Activated B cell treated with CpG ODN at 0.5 μM for 24 hours (primary cell): ENCODE data around the gene PHTF1. TPM values are rescaled to one million over a fixed set of nuclear protein-coding genes. Genes with fewer than 3 reads are reported as not detected.

Source experiments
- ATAC-seq: fragments of 200-7000 bp; cut with Tn5 transposase; one replicate; pipeline ENCODE4 v1.10.0; 2021; ENCODE audit warnings: low read depth, mild to moderate bottlenecking, moderate library complexity
- CTCF ChIA-PET: fragments of 350-600 bp; sonication (Branson Sonifier 250); formaldehyde crosslinking; loops from one replicate; lab custom pipeline; 2021; ENCODE audit warnings: antibody characterized with exemption; lab: Charles Lee
- POLR2A ChIA-PET: fragments of 350-600 bp; sonication (Branson Sonifier 250); formaldehyde crosslinking; loops from one replicate; lab custom pipeline; 2021; ENCODE audit warnings: antibody characterized with exemption; lab: Charles Lee
- DNase-seq: peaks from one replicate; pipeline ENCODE4 v3.0.0; 2022
- H3K27ac Mint-ChIP-seq: one replicate; pipeline ENCODE4 v1.8.0; 2020; ENCODE audit warnings: mixed read lengths
- H3K27me3 Mint-ChIP-seq: one replicate; pipeline ENCODE4 v1.8.0; 2021; ENCODE audit warnings: mixed read lengths
- H3K36me3 Mint-ChIP-seq: one replicate; pipeline ENCODE4 v1.8.0; 2021; ENCODE audit warnings: low read depth, mixed read lengths
- H3K4me1 Mint-ChIP-seq: one replicate; pipeline ENCODE4 v1.8.0; 2021; ENCODE audit warnings: mixed read lengths
- H3K4me3 Mint-ChIP-seq: one replicate; pipeline ENCODE4 v1.8.0; 2020; ENCODE audit warnings: mild to moderate bottlenecking, mixed read lengths
- H3K9me3 Mint-ChIP-seq: one replicate; pipeline ENCODE4 v1.8.0; 2020; ENCODE audit warnings: mixed read lengths
- intact Hi-C: fragments of 100-400 bp; cut with micrococcal nuclease; formaldehyde crosslinking; loops from one replicate; pipeline ENCODE4 v1.15.1; 2024
- total RNA-seq: library from RNA; stranded (reverse); gene quantifications from 2 replicates; pipeline ENCODE4 v1.2.3, GENCODE V29; 2022
- TF ChIP-seq, protein P1 (sequence below): fragments of 200-600 bp; IDR thresholded peaks from one replicate; pipeline ENCODE4 v1.8.0; 2022; ENCODE audit warnings: antibody characterized with exemption, mild to moderate bottlenecking

PHTF1 gene
- total RNA-seq, 1 donor from 2014 or later = 25.0 TPM

DNA sequence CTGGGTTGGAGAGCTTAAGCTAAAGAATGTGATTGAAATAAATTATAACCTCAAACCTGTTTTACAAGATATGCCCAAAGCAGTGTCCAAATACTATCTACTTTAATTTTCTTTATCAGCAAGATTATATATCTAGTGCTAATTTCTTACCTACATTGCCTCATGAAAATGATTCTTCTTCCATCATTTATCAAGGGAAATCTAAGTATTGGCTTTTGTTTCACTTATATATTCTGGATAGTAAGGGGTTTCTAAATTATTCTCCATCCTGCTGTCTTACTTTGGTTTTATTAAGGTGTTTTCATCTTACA is 81.2 kb downstream of the PHTF1 start:
- ATAC-seq (no peak), DNase-seq (no peak)
- H3K4me1 Mint-ChIP-seq = no peaks in the 10 kb centered on the region
- no peak overlapping the region for H3K27ac Mint-ChIP-seq
- POLR2A ChIA-PET = no interaction called here
- no peaks in the 10 kb centered on the region for H3K36me3 Mint-ChIP-seq
- no peak overlapping the region for H3K4me3 Mint-ChIP-seq
- no peaks in the 10 kb centered on the region for H3K9me3 Mint-ChIP-seq
- CTCF ChIA-PET = interaction anchor here (0.9 to 1.8 kb wide), 5 partner anchors 536 to 962 kb away, joined by 4 to 10 read pairs (median 6); partner anchors contain the start of genes LRIG2 and PPM1J
- intact Hi-C loops = loop anchor here (1.0 to 2.0 kb wide), 2 partner anchors 538 to 605 kb away; partner anchors contain the start of gene LRIG2
- H3K27me3 Mint-ChIP-seq = no peaks in the 10 kb centered on the region
- TF ChIP-seq, protein P1, sequence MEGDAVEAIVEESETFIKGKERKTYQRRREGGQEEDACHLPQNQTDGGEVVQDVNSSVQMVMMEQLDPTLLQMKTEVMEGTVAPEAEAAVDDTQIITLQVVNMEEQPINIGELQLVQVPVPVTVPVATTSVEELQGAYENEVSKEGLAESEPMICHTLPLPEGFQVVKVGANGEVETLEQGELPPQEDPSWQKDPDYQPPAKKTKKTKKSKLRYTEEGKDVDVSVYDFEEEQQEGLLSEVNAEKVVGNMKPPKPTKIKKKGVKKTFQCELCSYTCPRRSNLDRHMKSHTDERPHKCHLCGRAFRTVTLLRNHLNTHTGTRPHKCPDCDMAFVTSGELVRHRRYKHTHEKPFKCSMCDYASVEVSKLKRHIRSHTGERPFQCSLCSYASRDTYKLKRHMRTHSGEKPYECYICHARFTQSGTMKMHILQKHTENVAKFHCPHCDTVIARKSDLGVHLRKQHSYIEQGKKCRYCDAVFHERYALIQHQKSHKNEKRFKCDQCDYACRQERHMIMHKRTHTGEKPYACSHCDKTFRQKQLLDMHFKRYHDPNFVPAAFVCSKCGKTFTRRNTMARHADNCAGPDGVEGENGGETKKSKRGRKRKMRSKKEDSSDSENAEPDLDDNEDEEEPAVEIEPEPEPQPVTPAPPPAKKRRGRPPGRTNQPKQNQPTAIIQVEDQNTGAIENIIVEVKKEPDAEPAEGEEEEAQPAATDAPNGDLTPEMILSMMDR = no peak

DNA sequence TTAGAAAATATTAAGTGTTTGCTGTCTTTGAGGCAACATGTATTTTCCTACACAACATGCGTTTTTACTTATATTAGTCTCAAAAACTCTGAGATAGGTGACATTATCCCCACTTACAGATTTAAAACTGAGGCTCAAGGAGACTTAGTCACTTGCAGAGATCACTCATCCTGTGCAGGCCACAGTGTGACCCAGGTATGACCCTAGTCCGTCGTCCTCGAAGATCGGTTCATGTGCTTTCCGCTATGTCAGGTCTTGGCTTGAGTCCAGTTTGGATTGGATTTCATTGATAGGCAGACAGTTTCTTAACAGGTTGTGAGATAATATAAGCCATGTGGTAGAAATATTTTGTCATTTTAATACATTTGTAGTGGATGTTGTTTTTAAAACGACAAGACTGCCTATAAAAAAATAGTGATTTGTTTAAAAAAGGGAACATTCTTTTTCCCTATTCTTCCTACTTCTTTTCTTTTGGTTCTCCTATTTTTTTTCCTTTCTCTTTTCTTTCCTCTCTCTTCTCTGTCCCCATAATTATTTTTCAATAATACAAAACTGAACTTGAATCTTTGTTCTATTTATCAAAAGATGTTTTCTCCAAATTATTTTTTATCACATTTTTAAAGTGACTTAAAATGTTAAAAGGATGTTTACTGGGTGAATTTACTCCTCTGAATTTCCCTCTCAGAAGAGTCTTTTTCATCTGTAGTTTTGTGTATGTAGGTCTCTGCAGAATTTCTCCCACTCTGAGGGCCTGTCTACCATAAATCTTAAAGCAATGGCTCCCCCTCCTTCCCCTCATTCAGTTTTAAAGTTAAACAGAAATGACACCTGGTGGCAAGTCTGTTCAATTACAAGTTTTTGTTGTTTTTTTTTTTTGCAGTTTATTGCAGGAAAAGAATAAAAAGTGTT is 81.8 kb downstream of the PHTF1 start:
- no peaks in the 10 kb centered on the region for H3K27me3 Mint-ChIP-seq
- intact Hi-C loops = loop anchor here (1.0 to 2.0 kb wide), 2 partner anchors 537 to 605 kb away; partner anchors contain the start of gene LRIG2
- ChIA-PET POLR2A (no interaction called here), CTCF (interaction anchor here (1.2 to 1.8 kb wide), 4 partner anchors 537 to 961 kb away, joined by 5 to 10 read pairs (median 6); partner anchors contain the start of genes LRIG2 and PPM1J)
- H3K9me3 Mint-ChIP-seq = no peaks in the 10 kb centered on the region
- TF ChIP-seq, protein P1 = no peak
- H3K4me3 Mint-ChIP-seq = no peak overlapping the region
- no peaks in the 10 kb centered on the region for H3K4me1 Mint-ChIP-seq
- H3K36me3 Mint-ChIP-seq = no peaks in the 10 kb centered on the region
- ATAC-seq (peak; percentile 34), DNase-seq (no peak)
- H3K27ac Mint-ChIP-seq = no peak overlapping the region

DNA sequence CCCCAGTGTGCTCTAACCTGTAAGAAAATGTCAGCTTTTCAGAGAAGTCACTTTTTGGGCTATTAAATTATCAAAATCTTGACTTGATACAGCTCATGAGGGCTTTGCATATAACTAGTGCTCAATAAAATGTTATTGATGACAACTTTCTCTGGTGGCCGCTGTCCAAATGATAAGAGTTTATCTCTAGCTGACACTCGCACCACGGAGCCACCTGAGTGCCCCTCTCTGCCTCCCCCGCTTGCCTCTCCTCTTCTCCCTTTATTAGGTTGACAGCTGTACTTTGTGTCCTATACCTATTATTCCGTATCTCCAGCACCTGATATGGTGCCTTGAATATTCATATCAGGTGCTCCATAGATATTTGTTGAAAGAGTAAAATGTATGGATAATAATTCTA is 82.8 kb downstream of the PHTF1 start:
- Mint-ChIP-seq H3K4me3 (no peak overlapping the region), H3K27me3 (no peaks in the 10 kb centered on the region), H3K4me1 (no peaks in the 10 kb centered on the region), H3K9me3 (no peaks in the 10 kb centered on the region), H3K36me3 (no peaks in the 10 kb centered on the region), H3K27ac (no peak overlapping the region)
- TF ChIP-seq, protein P1 = no peak
- ChIA-PET CTCF (interaction anchor here (1.1 to 1.3 kb wide), 2 partner anchors 536 to 961 kb away, joined by 3 read pairs; no protein-coding TSS in a partner anchor), POLR2A (no interaction called here)
- intact Hi-C loops = no loop called here
- ATAC-seq = no peak
- no peak for DNase-seq

DNA sequence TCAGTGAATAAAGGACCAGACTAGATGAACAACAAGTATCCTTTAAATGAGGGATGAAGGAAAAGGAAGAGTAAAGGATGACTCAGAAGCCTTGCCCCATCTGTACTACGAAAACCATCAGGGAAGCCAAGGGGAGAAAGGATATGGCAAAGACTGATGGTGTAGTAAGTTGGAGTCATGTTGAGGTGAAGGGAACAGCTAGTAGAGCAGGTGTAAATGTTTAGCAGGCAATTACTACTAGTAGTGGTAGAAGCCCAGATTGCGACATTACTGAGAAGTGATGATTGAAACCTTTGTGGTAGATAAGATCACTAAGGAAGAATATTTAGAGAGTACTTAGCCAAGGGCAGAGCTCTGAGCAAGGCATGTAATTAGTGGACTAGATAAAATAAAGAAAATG is 84.0 kb downstream of the PHTF1 start:
- POLR2A ChIA-PET = no interaction called here
- Mint-ChIP-seq H3K27me3 (no peaks in the 10 kb centered on the region), H3K27ac (no peak overlapping the region), H3K9me3 (no peaks in the 10 kb centered on the region), H3K4me1 (no peaks in the 10 kb centered on the region), H3K36me3 (no peaks in the 10 kb centered on the region), H3K4me3 (no peak overlapping the region)
- DNase-seq (no peak), ATAC-seq (no peak)
- TF ChIP-seq, protein P1 = no peak
- intact Hi-C loops = no loop called here
- CTCF ChIA-PET = interaction anchor here (1.3 kb wide), 1 partner anchor 535 kb away, joined by 3 read pairs; no protein-coding TSS in a partner anchor

DNA sequence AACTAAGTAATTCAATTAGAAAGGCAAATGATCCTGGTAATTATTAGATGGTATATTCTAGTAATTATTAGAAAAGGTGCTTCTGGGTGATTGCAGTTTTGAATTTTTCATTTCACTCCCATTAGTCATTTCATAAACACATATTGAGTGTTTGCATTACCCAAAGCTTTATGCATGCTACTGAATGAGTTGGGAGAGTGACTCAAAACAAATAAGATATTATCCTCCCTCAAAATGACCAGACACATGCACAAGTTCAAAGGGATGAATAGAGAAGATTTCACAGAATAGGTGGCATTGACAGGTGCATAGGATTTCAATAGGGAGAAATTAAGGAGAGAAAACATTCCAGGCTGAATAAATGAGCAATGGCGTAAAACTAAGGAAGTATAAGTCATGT is 84.7 kb downstream of the PHTF1 start:
- Mint-ChIP-seq H3K36me3 (no peaks in the 10 kb centered on the region), H3K4me1 (no peaks in the 10 kb centered on the region), H3K27ac (no peak overlapping the region), H3K4me3 (no peak overlapping the region), H3K9me3 (no peaks in the 10 kb centered on the region), H3K27me3 (no peaks in the 10 kb centered on the region)
- ATAC-seq = no peak
- ChIA-PET POLR2A (no interaction called here), CTCF (no interaction called here)
- intact Hi-C loops = no loop called here
- DNase-seq = no peak
- TF ChIP-seq, protein P1 = no peak
